LNCaP clone FGC (cell line): ENCODE results near the gene TLX1.

Source experiments
- DNase-seq: peaks from one replicate; pipeline ENCODE4 v3.0.0-alpha.2; 2011; ENCODE audit warnings: low read depth
- H3K4me3 ChIP-seq: 2 replicates; pipeline ENCODE4 v1.5.1; 2011; ENCODE audit warnings: mild to moderate bottlenecking, low read depth, low read length, control low read depth
- CTCF ChIP-seq: IDR thresholded peaks from 2 replicates; pipeline ENCODE4 v1.5.1; 2012; ENCODE audit warnings: mild to moderate bottlenecking; ENCODE audit not compliant: control insufficient read depth, insufficient read depth; ENCODE audit errors: extremely low read depth

Gene TLX1

DNA sequence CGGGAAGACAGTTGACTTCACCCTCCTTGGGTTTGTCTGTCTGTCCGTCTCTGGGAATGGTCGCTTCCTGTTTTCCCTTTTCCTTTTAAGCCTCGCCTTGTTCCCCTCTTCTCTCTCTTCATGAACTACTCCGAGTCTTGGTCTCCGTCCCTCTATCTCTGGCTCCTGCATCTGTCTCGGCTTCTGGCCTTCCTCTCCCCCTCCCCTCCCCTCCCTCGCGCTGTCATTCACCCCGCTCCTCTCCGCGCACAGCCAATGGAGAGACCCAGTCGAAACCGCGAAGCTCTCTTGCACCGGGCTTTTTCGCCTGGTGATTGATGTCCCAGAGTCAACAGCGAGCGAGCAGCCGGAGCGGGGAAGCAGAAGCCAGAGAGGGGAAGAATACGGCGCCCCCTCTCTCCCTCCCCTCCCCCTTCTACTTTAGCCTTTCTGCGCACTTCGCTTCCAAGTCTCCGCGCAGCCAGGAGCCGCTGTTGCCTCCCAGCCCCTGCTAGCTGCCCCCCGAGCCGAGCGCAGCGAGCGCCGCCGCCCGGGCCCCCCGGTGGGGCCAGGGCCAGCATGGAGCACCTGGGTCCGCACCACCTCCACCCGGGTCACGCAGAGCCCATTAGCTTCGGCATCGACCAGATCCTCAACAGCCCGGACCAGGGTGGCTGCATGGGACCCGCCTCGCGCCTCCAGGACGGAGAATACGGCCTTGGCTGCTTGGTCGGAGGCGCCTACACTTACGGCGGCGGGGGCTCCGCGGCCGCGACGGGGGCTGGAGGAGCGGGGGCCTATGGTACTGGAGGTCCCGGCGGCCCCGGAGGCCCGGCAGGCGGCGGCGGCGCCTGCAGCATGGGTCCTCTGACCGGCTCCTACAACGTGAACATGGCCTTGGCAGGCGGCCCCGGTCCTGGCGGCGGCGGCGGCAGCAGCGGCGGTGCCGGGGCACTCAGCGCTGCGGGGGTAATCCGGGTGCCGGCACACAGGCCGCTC is at the start of gene TLX1:
TSS of gene TLX1 (plus strand) at position 317 of the 978 bp plus-strand sequence. CDS start at position 559, 242 bp downstream.
- no peak for TF ChIP-seq CTCF
- H3K4me3 ChIP-seq = no peak within 1 kb of the TSS
- no peak for DNase-seq

DNA sequence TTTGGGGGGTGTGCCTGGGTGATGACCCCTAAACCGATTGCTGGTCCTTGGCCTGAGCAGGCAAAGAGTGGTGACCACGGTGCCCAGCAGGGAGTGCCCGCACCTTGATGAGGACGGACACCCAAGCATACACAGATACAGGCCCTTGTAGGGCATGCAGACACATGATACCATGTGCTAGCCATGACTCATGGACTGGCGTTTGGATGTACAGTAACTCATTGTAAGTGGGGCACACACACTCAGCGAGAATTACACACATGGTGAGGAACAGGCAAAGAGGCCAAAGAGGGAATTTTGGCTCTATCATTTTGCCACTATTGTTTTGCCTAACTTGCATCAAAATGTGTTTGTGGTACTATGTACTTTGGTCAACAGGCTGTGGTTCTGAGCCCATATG is 45.3 kb upstream of the TLX1 start:
- no peak for DNase-seq
- TF ChIP-seq CTCF = no peak
- no peak overlapping the region for H3K4me3 ChIP-seq

DNA sequence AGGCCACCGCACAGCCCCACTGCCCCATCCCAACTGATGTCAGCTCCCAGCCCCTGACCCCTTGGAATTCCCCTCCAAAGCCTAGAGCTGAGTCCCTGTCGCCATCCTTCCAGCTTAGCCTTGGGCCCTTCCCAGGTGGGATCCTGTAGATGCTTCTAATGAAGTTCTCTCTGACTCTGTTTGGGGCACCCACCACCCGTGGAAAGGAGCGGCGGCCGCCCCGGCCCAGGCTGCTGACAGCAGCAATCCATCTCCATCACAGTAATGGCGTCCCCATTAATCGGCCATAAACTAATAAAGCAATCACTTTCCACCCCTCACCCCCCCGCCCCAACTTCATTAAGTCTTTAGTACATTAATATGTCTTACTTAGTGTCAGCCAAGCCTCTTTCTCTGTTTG is 43.7 kb upstream of the TLX1 start:
- no peak overlapping the region for H3K4me3 ChIP-seq
- TF ChIP-seq CTCF = no peak
- DNase-seq = no peak

DNA sequence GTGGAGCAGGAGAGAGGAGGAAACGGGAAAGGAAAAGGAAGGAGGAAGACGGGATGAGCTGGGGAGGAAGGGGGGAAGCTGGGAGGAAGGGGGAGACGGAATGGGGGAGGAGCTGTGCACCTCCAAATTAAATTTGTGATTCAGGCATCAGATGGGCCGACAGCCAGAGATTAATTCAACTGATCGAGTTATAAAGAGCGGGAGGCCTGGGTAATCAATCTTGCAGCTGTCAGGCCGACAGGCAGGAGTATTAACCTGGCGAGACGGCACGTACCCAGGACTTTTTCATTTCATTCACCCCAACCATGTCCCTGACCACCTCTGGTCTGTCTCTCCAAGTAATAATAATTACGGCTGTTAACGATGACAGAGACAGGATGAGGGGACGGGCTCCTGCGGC is 43.1 kb upstream of the TLX1 start:
- no peak for TF ChIP-seq CTCF
- no peak overlapping the region for H3K4me3 ChIP-seq
- no peak for DNase-seq

DNA sequence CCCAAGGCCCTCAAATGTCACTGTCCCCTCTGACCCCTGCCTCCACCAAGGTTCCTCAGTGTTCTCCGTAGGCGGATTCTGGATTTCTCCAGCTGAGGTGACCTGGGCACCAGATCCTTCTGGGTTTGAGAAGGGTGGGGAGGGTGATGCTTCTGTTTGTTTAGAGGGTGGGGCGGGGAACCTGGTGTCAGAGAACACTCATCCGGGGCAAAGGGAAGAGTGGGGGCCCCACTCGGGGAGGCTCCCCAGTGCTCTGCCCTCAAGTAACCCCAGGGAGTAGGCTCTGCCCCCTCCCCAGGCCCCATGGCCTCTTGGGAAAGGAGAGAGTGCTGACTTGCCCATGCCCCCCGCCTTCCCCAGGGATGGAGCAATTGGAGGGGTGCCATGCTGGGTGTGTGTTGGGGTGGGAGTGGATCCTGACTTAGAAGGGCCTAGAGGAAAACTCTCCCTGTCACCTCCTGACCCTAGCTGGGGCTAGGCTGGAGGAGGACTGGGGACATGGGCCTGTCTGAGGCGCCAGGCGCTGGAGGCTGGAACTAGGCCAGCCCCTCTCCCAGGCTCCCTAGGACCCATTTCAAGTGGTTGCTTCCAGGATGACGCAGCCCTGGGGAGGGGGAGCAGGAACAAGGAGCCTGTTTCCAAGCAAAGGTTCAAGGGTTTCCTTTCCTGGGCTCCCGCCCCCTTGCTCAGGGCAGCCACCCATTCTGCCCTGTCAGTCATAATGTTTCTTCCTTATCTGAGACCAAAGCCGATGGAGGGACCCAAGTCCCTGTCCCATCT is 41.4 kb upstream of the TLX1 start:
- no peak overlapping the region for H3K4me3 ChIP-seq
- TF ChIP-seq CTCF = no peak
- no peak for DNase-seq

GRCh38 chr10:101090597-101090996 is 40.5 kb upstream of the TLX1 start:
- DNase-seq = no peak
- H3K4me3 ChIP-seq = no peak overlapping the region
- TF ChIP-seq CTCF = no peak
